ENCODE measurements around the gene GAS7. TPM values are rescaled to one million over a fixed set of nuclear protein-coding genes. Genes with fewer than 3 reads are reported as not detected.

GAS7 gene
- total and polyA plus RNA-seq, 2 donors (not counting 1 experiment from before 2014, with no cell fraction given) = 3.4 to 13.6 TPM

DNA sequence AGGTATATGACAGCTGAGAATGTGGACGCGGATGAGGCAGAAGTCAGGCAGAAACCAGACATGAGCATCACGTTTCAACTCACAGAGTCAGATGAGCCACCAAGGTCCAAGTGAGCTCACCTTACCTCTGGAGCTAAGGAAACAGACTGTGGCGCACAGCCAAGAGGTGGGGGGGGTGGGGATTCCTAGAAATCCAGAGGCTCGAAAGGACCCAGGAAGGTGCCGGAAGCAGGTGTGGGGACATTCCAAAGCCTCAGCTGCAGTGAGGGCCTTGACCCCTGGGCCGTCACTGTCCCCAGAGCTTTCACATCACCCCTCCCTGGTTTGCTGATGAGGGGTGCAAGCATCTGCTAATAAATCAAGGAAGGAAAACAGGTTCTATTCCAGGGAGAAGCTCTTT, 264.1 kb downstream of the GAS7 start:
- H3K4me1 ChIP-seq (ENCODE audit: control insufficient read depth in 2 of 2, insufficient read depth in 2 of 2, low read length in 2 of 2) = no peaks in the 10 kb centered on the region
- Mint-ChIP-seq H3K27me3 (no peaks in the 10 kb centered on the region), H3K27ac (no peak overlapping the region), H3K4me1 (no peaks in the 10 kb centered on the region), H3K4me3 (no peak overlapping the region), H3K9me3 (ENCODE audit: insufficient read depth) (no peaks in the 10 kb centered on the region)
- intact Hi-C loops (cut with micrococcal nuclease) = no loop called here
- H3K27ac ChIP-seq (ENCODE audit: low read length in 2 of 2) = no peak overlapping the region
- no peaks in the 10 kb centered on the region for H3K79me2 ChIP-seq (ENCODE audit: control insufficient read depth, insufficient read depth, low read length)
- DNase-seq (no peak), ATAC-seq (ENCODE audit: low read depth) (no peak)
- no peak overlapping the region for H2AFZ ChIP-seq (ENCODE audit: insufficient read depth, low read depth, low read length, poor library complexity, severe bottlenecking)
- H3K4me3 ChIP-seq (ENCODE audit: control extremely low read depth in 1 of 5, extremely low read depth in 1 of 5, insufficient read depth in 1 of 5, low read depth in 2 of 5, low read length in 4 of 5) = no peak overlapping the region
- TF ChIP-seq, protein P1, sequence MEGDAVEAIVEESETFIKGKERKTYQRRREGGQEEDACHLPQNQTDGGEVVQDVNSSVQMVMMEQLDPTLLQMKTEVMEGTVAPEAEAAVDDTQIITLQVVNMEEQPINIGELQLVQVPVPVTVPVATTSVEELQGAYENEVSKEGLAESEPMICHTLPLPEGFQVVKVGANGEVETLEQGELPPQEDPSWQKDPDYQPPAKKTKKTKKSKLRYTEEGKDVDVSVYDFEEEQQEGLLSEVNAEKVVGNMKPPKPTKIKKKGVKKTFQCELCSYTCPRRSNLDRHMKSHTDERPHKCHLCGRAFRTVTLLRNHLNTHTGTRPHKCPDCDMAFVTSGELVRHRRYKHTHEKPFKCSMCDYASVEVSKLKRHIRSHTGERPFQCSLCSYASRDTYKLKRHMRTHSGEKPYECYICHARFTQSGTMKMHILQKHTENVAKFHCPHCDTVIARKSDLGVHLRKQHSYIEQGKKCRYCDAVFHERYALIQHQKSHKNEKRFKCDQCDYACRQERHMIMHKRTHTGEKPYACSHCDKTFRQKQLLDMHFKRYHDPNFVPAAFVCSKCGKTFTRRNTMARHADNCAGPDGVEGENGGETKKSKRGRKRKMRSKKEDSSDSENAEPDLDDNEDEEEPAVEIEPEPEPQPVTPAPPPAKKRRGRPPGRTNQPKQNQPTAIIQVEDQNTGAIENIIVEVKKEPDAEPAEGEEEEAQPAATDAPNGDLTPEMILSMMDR (IDR thresholded peaks at IDR 0.05) = no peak
- no peak for TF ChIP-seq EZH2 (IDR thresholded peaks at IDR 0.05; ENCODE audit: borderline replicate concordance, insufficient read depth, low read depth, low read length, poor library complexity, severe bottlenecking)
- ChIA-PET CTCF (interaction anchor here (1.1 to 2.0 kb wide), 2 partner anchors 9 to 685 kb away, joined by 5 to 12 read pairs; no protein-coding TSS in a partner anchor), POLR2A (no interaction called here)
- peaks cover 0 to 13% (median 0%) of the 10 kb centered on the region in 3 donors for H3K9me3 ChIP-seq (ENCODE audit: control extremely low read depth in 1 of 3, control insufficient read depth in 2 of 3, insufficient read depth in 1 of 3, low read length in 2 of 3)
- no peaks in the 10 kb centered on the region for H3K36me3 ChIP-seq (replicated peaks in 1 of 2; ENCODE audit: control extremely low read depth in 1 of 2, control insufficient read depth in 1 of 2, extremely low read depth in 1 of 2, insufficient read depth in 2 of 2, low read length in 1 of 2)
- no peaks in the 10 kb centered on the region for H4K20me1 ChIP-seq (ENCODE audit: control insufficient read depth, insufficient read depth, low read length, poor library complexity, severe bottlenecking)
- H3K27me3 ChIP-seq (replicated peaks in 1 of 4; ENCODE audit: control extremely low read depth in 1 of 4, control insufficient read depth in 3 of 4, insufficient read depth in 4 of 4, low read length in 3 of 4) = no peaks in the 10 kb centered on the region
- no peak overlapping the region for H3K9ac ChIP-seq (ENCODE audit: low read length)
- WGBS (ENCODE audit: insufficient coverage) = 100% methylated on average over 3 of the region's 7 CpGs
- H3K4me2 ChIP-seq (replicated peaks; ENCODE audit: low read depth, low read length, poor library complexity, severe bottlenecking) = no peak overlapping the region

DNA sequence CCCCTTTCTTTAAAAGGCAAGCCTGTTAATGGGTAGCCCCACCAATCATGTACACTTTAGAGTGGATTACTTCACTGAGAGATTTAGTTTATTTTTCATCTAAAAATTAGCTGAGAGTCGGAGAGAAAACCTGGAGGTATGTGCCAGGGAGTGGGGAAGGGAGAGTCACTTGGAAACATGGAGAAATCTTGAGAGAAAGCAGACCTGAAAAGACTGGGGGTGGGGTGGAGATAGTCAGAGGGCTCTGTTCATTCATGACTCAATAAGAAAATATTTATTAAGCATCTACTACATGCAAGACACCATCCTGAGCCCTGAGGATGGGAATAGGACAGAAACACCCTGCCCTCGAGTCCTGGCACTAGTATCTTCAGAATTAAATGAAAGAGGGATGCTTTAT, 265.9 kb downstream of the GAS7 start:
- DNase-seq (no peak), ATAC-seq (ENCODE audit: low read depth) (no peak)
- Histone ChIP-seq H3K9ac (ENCODE audit: low read length) (no peak overlapping the region), H3K4me2 (replicated peaks; ENCODE audit: low read depth, low read length, poor library complexity, severe bottlenecking) (no peak overlapping the region), H3K27ac (ENCODE audit: low read length in 2 of 2) (no peak overlapping the region), H3K79me2 (ENCODE audit: control insufficient read depth, insufficient read depth, low read length) (no peaks in the 10 kb centered on the region), H3K4me3 (ENCODE audit: control extremely low read depth in 1 of 5, extremely low read depth in 1 of 5, insufficient read depth in 1 of 5, low read depth in 2 of 5, low read length in 4 of 5) (no peak overlapping the region), H3K9me3 (ENCODE audit: control extremely low read depth in 1 of 3, control insufficient read depth in 2 of 3, insufficient read depth in 1 of 3, low read length in 2 of 3) (peaks cover 0 to 5% (median 0%) of the 10 kb centered on the region in 3 donors), H2AFZ (ENCODE audit: insufficient read depth, low read depth, low read length, poor library complexity, severe bottlenecking) (no peak overlapping the region), H4K20me1 (ENCODE audit: control insufficient read depth, insufficient read depth, low read length, poor library complexity, severe bottlenecking) (no peaks in the 10 kb centered on the region), H3K27me3 (replicated peaks in 1 of 4; ENCODE audit: control extremely low read depth in 1 of 4, control insufficient read depth in 3 of 4, insufficient read depth in 4 of 4, low read length in 3 of 4) (no peaks in the 10 kb centered on the region), H3K4me1 (ENCODE audit: control insufficient read depth in 2 of 2, insufficient read depth in 2 of 2, low read length in 2 of 2) (no peaks in the 10 kb centered on the region), H3K36me3 (replicated peaks in 1 of 2; ENCODE audit: control extremely low read depth in 1 of 2, control insufficient read depth in 1 of 2, extremely low read depth in 1 of 2, insufficient read depth in 2 of 2, low read length in 1 of 2) (no peaks in the 10 kb centered on the region)
- H3K27me3 Mint-ChIP-seq = no peaks in the 10 kb centered on the region
- H3K9me3 Mint-ChIP-seq (ENCODE audit: insufficient read depth) = no peaks in the 10 kb centered on the region
- H3K27ac Mint-ChIP-seq = no peak overlapping the region
- H3K4me1 Mint-ChIP-seq = no peaks in the 10 kb centered on the region
- H3K4me3 Mint-ChIP-seq = no peak overlapping the region
- ChIA-PET CTCF (interaction anchor here (0.6 to 1.2 kb wide), 2 partner anchors 11 to 673 kb away, joined by 3 read pairs; no protein-coding TSS in a partner anchor), POLR2A (interaction anchor here (0.7 kb wide), 1 partner anchor 161 kb away, joined by 8 read pairs; no protein-coding TSS in a partner anchor)
- intact Hi-C loops (cut with micrococcal nuclease) = no loop called here
- 80% methylated on average over 2 of the region's 2 CpGs for WGBS (ENCODE audit: insufficient coverage)
- TF ChIP-seq, protein P1 (IDR thresholded peaks at IDR 0.05) = no peak
- TF ChIP-seq EZH2 (IDR thresholded peaks at IDR 0.05; ENCODE audit: borderline replicate concordance, insufficient read depth, low read depth, low read length, poor library complexity, severe bottlenecking) = no peak

Data from B cell (primary cell).